Tibial nerve (tissue), 4 donors: ENCODE results near the gene STAB1. TPM values are rescaled to one million over a fixed set of nuclear protein-coding genes. Genes with fewer than 3 reads are reported as not detected.

Source experiments
- DNase-seq, 2 donors: peaks; one replicate each; pipeline ENCODE4 v3.0.0-alpha.2; 2019; ENCODE audit warnings: low spot score in 2 of 2
- H3K27ac ChIP-seq, 4 donors: fragments of 200-600 bp; sonication (generic) in 3 of 4; one replicate each; pipeline ENCODE4 v1.5.1; 2017 to 2019; ENCODE audit warnings: mild to moderate bottlenecking in 1 of 4
- H3K27me3 ChIP-seq, 2 donors: fragments of 200-600 bp; sonication (generic) in 1 of 2; one replicate each; pipeline versions ENCODE4 v1.5.1 to v1.6.0; 2017 to 2019
- H3K36me3 ChIP-seq, 3 donors: fragments of 200-600 bp; sonication (generic); one replicate each; pipeline ENCODE4 v1.5.1; 2018 to 2019
- H3K4me1 ChIP-seq, 4 donors: fragments of 200-600 bp; sonication (generic) in 3 of 4; one replicate each; pipeline ENCODE4 v1.5.1; 2017 to 2019
- H3K4me3 ChIP-seq, 4 donors: fragments of 200-600 bp; sonication (generic) in 3 of 4; one replicate each; pipeline ENCODE4 v1.5.1; 2017 to 2019; ENCODE audit warnings: mild to moderate bottlenecking in 1 of 4, moderate library complexity in 1 of 4
- H3K9me3 ChIP-seq, 4 donors: fragments of 200-600 bp; sonication (generic) in 3 of 4; one replicate each; pipeline ENCODE4 v1.5.1; 2017 to 2019
- EP300 ChIP-seq, 2 donors: sonication (generic); formaldehyde crosslinking; IDR thresholded peaks; one replicate each; pipeline ENCODE4 v1.6.1; 2017; ENCODE audit warnings: antibody characterized with exemption in 2 of 2, mild to moderate bottlenecking in 1 of 2
- POLR2A ChIP-seq, 2 donors: fragments of 450-650 bp; IDR thresholded peaks; one replicate each; pipeline ENCODE4 v1.6.1; 2017; ENCODE audit warnings: antibody characterized with exemption in 2 of 2, mild to moderate bottlenecking in 2 of 2, moderate library complexity in 2 of 2
- WGBS, 2 donors: methylation state at CpG; one replicate each; pipeline ENCODE4 v1.1.5; 2018; 5-methylcytosine and 5-hydroxymethylcytosine counted together
- total RNA-seq, 4 donors: library from RNA; depleted of rRNA; stranded (reverse); fragments of >200 nt; gene quantifications; one replicate each; pipeline ENCODE4 v1.1.0, GENCODE V29; 2016
- TF ChIP-seq, protein P1 (sequence below), 5 experiments: fragments of 200-600 bp in 3 of 5; fragments of 450-650 bp in 2 of 5; sonication (generic) in 3 of 5; IDR thresholded peaks; one replicate each; pipeline ENCODE4 v1.5.1; 2016 to 2019; ENCODE audit warnings: antibody characterized with exemption in 5 of 5, mild to moderate bottlenecking in 3 of 5, moderate library complexity in 2 of 5

Gene STAB1
- total RNA-seq, 4 donors from 2014 or later, result 167 to 527 (median 264) TPM

DNA sequence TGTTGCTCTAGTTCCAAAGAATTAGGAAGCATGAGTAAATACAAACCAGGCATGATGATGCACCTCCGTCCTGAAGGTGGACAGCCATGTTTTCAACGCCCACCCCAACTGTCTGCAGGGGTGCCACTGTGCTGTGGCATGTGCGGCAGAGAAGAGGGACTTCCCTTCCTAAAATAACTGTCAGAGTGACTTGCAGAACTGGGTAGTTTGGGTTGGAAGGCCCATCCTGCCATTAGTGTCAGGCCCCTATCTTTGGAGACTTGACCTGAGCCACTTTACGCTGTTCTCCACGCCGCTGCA, 17.4 kb upstream of the STAB1 start:
- Histone ChIP-seq H3K4me3 (no peak overlapping the region), H3K9me3 (no peaks in the 10 kb centered on the region), H3K27me3 (no peaks in the 10 kb centered on the region), H3K36me3 (peaks cover 0 to 100% (median 24%) of the 10 kb centered on the region in 3 donors), H3K4me1 (peaks cover 0 to 54% (median 17%) of the 10 kb centered on the region in 4 donors), H3K27ac (peak overlapping the region in 1 of 4 donors; percentile 13)
- 61 to 95% methylated on average over 3 to 6 of the region's 6 CpGs for WGBS, 2 donors
- no peak for DNase-seq
- TF ChIP-seq EP300 (IDR thresholded peaks at IDR 0.05), result no peak
- TF ChIP-seq, protein P1, sequence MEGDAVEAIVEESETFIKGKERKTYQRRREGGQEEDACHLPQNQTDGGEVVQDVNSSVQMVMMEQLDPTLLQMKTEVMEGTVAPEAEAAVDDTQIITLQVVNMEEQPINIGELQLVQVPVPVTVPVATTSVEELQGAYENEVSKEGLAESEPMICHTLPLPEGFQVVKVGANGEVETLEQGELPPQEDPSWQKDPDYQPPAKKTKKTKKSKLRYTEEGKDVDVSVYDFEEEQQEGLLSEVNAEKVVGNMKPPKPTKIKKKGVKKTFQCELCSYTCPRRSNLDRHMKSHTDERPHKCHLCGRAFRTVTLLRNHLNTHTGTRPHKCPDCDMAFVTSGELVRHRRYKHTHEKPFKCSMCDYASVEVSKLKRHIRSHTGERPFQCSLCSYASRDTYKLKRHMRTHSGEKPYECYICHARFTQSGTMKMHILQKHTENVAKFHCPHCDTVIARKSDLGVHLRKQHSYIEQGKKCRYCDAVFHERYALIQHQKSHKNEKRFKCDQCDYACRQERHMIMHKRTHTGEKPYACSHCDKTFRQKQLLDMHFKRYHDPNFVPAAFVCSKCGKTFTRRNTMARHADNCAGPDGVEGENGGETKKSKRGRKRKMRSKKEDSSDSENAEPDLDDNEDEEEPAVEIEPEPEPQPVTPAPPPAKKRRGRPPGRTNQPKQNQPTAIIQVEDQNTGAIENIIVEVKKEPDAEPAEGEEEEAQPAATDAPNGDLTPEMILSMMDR (IDR thresholded peaks at IDR 0.05), result no peak
- no peak for TF ChIP-seq POLR2A (IDR thresholded peaks at IDR 0.05)

DNA sequence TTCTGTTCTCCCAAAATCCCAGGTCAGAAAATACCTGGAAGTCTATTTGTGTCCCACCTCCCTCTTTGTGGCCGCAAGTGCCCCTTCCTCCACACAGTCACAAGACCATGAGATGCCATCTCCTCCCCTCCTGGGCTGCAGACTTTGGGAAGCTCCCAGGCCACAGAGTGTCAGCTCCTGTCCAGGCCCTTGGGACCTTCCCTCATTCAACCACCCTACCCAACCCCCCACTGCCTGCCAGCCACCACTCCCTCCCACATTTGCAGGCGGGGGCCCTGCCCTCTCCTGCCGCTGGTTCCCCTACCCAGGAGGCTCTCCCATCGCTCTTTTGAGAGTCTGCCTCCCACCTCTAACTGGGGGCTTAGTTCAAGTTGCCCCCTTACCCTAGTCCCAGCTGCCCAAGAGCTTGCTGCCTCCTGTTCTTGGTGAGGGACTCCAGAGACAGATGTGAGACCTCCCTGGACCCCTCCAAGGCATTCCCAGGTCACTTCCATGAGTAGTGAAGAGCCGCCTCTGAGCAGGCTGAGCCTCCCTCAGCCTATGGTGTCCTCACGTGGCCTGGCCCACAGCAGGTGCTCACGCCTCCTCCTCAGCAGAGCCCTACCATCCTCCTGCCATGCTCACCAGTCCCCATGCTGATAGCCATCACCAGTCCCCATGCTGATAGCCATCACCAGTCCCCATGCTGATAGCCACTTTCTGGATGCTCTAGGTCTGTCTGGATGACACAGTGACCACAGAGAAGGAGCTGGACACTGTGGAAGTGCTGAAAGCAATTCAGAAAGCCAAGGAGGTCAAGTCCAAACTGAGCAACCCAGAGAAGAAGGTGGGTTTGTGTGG, 15.9 kb upstream of the STAB1 start:
- H3K27ac ChIP-seq, result peak overlapping the region in 3 of 4 donors; percentile 25 to 83 (median 78)
- H3K36me3 ChIP-seq, result peaks cover 0 to 93% (median 24%) of the 10 kb centered on the region in 3 donors
- TF ChIP-seq POLR2A (IDR thresholded peaks at IDR 0.05) (no peak), EP300 (IDR thresholded peaks at IDR 0.05) (no peak)
- TF ChIP-seq, protein P1 (IDR thresholded peaks at IDR 0.05), result no peak
- no peak overlapping the region for H3K4me3 ChIP-seq
- no peaks in the 10 kb centered on the region for H3K27me3 ChIP-seq
- DNase-seq, result no peak
- H3K9me3 ChIP-seq, result no peaks in the 10 kb centered on the region
- peaks cover 0 to 58% (median 23%) of the 10 kb centered on the region in 4 donors for H3K4me1 ChIP-seq
- WGBS, 2 donors, result 91 to 95% methylated on average over 7 of the region's 7 CpGs

DNA sequence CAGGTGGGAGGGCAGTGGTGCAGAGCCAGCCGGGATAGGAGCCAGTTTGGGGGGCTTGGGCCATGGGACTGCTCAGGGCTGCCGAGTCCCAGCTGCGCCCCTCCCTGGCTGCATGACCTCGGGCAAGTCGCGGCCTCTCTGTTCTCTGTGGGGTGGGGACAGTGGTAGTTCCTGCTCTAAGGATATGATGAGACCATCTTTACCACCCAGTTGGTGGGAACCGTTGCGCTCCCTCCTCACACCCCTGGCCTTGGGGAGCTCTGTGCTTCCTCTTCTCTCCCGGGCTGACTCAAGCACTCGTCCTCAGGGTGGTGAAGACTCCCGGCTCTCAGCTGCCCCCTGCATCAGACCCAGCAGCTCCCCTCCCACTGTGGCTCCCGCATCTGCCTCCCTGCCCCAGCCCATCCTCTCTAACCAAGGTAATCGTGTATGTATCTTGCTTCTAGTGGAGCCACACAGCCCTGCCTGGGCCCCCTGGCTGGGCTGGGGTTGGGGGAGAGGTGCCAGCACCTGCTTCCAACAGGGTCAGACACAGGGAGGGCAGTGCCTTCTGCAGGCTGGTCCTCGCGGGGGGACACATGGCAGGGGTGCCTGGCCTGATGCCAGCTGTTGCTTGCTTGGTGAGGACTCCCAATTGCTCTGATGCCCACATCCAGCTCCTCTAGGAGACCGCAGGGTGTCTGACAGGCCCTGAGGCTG, 15.1 kb upstream of the STAB1 start:
- peaks cover 0 to 66% (median 31%) of the 10 kb centered on the region in 4 donors for H3K4me1 ChIP-seq
- no peak for TF ChIP-seq POLR2A (IDR thresholded peaks at IDR 0.05)
- TF ChIP-seq, protein P1 (IDR thresholded peaks at IDR 0.05), result no peak
- TF ChIP-seq EP300 (IDR thresholded peaks at IDR 0.05), result no peak
- no peak for DNase-seq
- H3K27ac ChIP-seq, result peak overlapping the region in 3 of 4 donors; percentile 25 to 83 (median 78)
- no peaks in the 10 kb centered on the region for H3K27me3 ChIP-seq
- no peaks in the 10 kb centered on the region for H3K9me3 ChIP-seq
- WGBS, 2 donors, result 72 to 78% methylated on average over 14 to 16 of the region's 16 CpGs
- no peak overlapping the region for H3K4me3 ChIP-seq
- H3K36me3 ChIP-seq, result peaks cover 0 to 85% (median 24%) of the 10 kb centered on the region in 3 donors

DNA sequence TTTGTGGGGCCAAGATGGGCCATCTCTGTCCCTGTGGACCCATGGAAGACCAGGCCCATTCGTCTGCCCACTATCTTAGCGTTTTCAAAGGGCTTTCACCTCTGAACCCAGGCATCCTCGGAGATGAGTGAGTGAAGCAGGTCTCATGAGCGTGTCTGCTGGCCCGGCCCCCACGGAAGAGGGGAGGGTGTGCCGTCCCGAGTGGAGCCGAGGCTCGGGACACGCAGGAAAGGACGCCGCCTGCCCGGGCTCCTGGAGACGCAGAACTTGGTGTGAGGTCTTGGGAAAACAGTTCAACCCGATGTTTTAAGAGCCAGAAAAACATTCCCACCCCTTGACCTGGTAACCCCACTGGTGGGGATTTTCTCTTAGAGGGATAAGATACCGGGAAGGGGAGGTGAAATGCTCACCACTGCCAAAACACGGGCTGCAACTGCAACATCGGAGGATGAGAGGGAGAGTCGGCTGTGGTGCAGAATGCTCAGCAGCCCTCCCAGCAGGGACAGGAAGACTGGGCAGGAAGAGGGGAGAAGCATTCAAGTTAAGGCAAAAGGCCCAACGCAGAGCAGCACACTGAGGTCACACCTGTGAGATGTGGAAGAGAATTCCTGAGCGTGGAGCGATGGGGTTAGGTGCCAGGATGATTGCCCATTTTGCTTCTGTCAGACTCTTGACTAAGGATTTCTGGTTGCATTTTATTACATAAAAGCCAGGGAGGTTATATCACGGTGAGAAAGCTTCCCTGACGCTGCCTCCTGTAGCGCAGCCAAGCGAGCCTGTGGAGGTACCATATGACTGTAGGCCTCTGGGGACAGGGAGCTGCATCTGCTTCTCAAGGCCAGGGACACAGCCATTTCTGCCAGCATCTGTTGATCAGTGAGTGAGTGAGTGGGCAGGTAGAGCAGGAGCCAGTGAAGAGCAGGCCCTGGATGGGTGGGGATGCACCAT, 14.1 kb upstream of the STAB1 start:
- 58 to 64% methylated on average over 27 of the region's 27 CpGs for WGBS, 2 donors
- peak overlapping the region in 3 of 4 donors; percentile 25 to 86 (median 83) for H3K27ac ChIP-seq
- H3K36me3 ChIP-seq, result peaks cover 0 to 85% (median 24%) of the 10 kb centered on the region in 3 donors

More for the DNA sequence above, 14.1 kb upstream of the STAB1 start:
- H3K9me3 ChIP-seq, result no peaks in the 10 kb centered on the region
- peak; percentile 50 to 52 for DNase-seq
- TF ChIP-seq EP300 (IDR thresholded peaks at IDR 0.05) (peak in 1 of 2 donors; percentile 45), POLR2A (IDR thresholded peaks at IDR 0.05) (no peak)
- TF ChIP-seq, protein P1 (IDR thresholded peaks at IDR 0.05), result no peak
- no peaks in the 10 kb centered on the region for H3K27me3 ChIP-seq
- no peak overlapping the region for H3K4me3 ChIP-seq
- peaks cover 0 to 76% (median 31%) of the 10 kb centered on the region in 4 donors for H3K4me1 ChIP-seq
